ENCODE measurements around the gene NAB1.

NAB1 gene

GRCh38 chr2:190636361-190636760 lies 12.5 kb upstream of the NAB1 start:
- no peak for DNase-seq (ENCODE audit: extremely low read depth in 1 of 2, low read depth in 1 of 2)

GRCh38 chr2:190637281-190637734 lies 11.6 kb upstream of the NAB1 start:
- DNase-seq (ENCODE audit: extremely low read depth in 1 of 2, low read depth in 1 of 2) = no peak

GRCh38 chr2:190637903-190638618 lies 10.8 kb upstream of the NAB1 start:
- no peak for DNase-seq (ENCODE audit: extremely low read depth in 1 of 2, low read depth in 1 of 2)

GRCh38 chr2:190640117-190640516 lies 8.8 kb upstream of the NAB1 start:
- DNase-seq (ENCODE audit: extremely low read depth in 1 of 2, low read depth in 1 of 2) = no peak

- DNase-seq (ENCODE audit: extremely low read depth in 1 of 2, low read depth in 1 of 2) = no peak
Measured at GRCh38 chr2:190641469-190641868, 7.4 kb upstream of the NAB1 start.

GRCh38 chr2:190646780-190647522 lies 1.9 kb upstream of the NAB1 start:
- no peak for DNase-seq (ENCODE audit: extremely low read depth in 1 of 2, low read depth in 1 of 2)

GRCh38 chr2:190648289-190649034 lies 421 bp upstream of the NAB1 start:
- DNase-seq (ENCODE audit: extremely low read depth in 1 of 2, low read depth in 1 of 2) = peak; percentile 91

GRCh38 chr2:190649798-190650390 lies 1.0 kb downstream of the NAB1 start:
- DNase-seq (ENCODE audit: extremely low read depth in 1 of 2, low read depth in 1 of 2) = no peak

- DNase-seq (ENCODE audit: extremely low read depth in 1 of 2, low read depth in 1 of 2) = no peak
Measured at GRCh38 chr2:190651413-190651812, 2.5 kb downstream of the NAB1 start.

GRCh38 chr2:190653231-190653630 lies 4.3 kb downstream of the NAB1 start:
- DNase-seq (ENCODE audit: extremely low read depth in 1 of 2, low read depth in 1 of 2) = no peak

GRCh38 chr2:190653931-190654330 lies 5.0 kb downstream of the NAB1 start:
- DNase-seq (ENCODE audit: extremely low read depth in 1 of 2, low read depth in 1 of 2) = no peak

GRCh38 chr2:190655113-190655512 lies 6.2 kb downstream of the NAB1 start:
- DNase-seq (ENCODE audit: extremely low read depth in 1 of 2, low read depth in 1 of 2) = no peak

GRCh38 chr2:190655570-190655969 lies 6.7 kb downstream of the NAB1 start:
- DNase-seq (ENCODE audit: extremely low read depth in 1 of 2, low read depth in 1 of 2) = no peak

- no peak for DNase-seq (ENCODE audit: extremely low read depth in 1 of 2, low read depth in 1 of 2)
Measured at GRCh38 chr2:190656301-190656700, 7.4 kb downstream of the NAB1 start.

GRCh38 chr2:190657474-190658255 lies 8.8 kb downstream of the NAB1 start:
- no peak for DNase-seq (ENCODE audit: extremely low read depth in 1 of 2, low read depth in 1 of 2)

- no peak for DNase-seq (ENCODE audit: extremely low read depth in 1 of 2, low read depth in 1 of 2)
Measured at GRCh38 chr2:190659553-190659952, 10.7 kb downstream of the NAB1 start.

- DNase-seq (ENCODE audit: extremely low read depth in 1 of 2, low read depth in 1 of 2) = no peak
Measured at GRCh38 chr2:190662754-190663153, 13.9 kb downstream of the NAB1 start.

GRCh38 chr2:190663348-190663747 lies 14.5 kb downstream of the NAB1 start:
- no peak for DNase-seq (ENCODE audit: extremely low read depth in 1 of 2, low read depth in 1 of 2)

- DNase-seq (ENCODE audit: extremely low read depth in 1 of 2, low read depth in 1 of 2) = no peak
Measured at GRCh38 chr2:190663839-190664238, 15.0 kb downstream of the NAB1 start.

GRCh38 chr2:190664240-190664639 lies 15.4 kb downstream of the NAB1 start:
- DNase-seq (ENCODE audit: extremely low read depth in 1 of 2, low read depth in 1 of 2) = no peak

Data from activated CD8-positive, alpha-beta memory T cell treated with anti-CD3 and anti-CD28 coated beads for 1 hour (primary cell).